GM21723 (cell line): ENCODE data around the gene PSMB3.

Source experiments
- ATAC-seq: cut with Tn5 transposase; IDR thresholded peaks from one replicate; pipeline ENCODE4 v1.9.1; 2021; ENCODE audit warnings: mild to moderate bottlenecking, moderate library complexity; ENCODE audit not compliant: unreplicated experiment

Gene PSMB3

DNA sequence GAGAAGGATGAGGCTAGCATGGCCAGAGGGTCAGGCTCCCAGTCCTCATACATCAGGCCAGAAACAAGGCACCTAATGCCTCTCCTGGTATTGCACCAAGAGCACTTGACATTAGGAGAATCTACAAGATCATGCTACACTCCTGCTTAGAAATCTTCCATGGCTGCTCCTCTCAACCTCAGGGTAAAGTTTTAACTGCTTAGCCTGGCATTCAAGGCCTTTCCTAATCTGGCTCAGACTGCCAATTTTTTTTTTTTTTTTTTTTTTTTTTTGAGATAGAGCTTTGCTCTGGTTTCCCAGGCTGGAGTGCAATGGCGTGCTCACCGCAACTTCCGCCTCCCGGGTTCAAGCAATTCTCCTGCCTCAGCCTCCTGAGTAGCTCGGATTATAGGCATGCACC lies 38.6 kb downstream of the PSMB3 start:
- ATAC-seq: no peak

- ATAC-seq: no peak
Measured at GRCh38 chr17:38794221-38794620, 41.7 kb downstream of the PSMB3 start.

DNA sequence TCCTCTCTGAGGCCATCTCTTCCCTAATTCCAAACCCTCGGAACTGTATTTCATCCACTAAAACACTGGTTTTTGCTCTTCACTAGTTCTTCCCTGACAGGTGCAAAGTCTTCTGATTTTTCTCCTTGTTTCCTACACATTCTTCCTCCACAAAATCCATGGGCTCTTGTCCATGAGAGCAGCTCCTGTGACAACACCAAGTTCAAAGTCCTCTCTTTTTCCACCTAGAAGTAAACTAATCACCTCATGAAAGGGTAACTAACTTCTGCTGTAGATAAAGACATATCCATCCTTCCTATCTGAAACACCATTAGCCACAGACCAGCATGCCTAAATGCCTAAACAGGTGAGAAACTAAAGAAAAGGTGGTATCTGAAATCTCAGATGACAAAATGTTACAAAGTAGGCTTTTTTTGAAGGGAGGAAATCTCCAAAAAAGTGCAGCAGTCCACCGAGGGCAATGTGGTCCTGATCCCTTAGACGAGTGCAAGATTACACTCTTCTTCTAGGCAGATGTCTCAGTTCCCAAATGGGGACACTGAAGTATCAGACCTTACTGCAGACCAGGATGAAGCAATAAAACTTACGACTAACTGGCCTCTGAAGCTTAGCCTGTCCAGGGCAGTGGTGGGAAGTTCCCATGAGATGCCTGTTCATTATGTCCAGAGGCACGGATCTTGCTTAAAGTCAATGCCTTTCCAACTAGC lies 44.1 kb downstream of the PSMB3 start:
- no peak for ATAC-seq

DNA sequence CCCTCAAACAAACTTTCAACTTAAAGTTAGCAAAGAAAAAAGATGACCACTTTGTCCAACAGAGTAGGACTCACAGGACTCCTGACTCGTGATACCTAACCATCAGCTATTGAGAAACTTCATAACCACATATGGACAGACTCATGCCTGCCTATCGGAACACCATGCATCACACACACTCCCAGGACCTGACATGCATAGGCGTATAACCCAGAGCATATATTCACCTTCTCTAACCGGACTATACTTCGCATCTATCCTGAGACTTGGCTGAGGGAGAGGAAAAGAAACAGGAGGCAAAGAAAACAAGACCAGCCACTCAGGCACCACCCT lies 44.6 kb downstream of the PSMB3 start:
- no peak for ATAC-seq

- ATAC-seq: no peak
Measured at GRCh38 chr17:38797828-38798227, 45.3 kb downstream of the PSMB3 start.

GRCh38 chr17:38798614-38799500 lies 46.3 kb downstream of the PSMB3 start:
- peak; percentile 37 for ATAC-seq

DNA sequence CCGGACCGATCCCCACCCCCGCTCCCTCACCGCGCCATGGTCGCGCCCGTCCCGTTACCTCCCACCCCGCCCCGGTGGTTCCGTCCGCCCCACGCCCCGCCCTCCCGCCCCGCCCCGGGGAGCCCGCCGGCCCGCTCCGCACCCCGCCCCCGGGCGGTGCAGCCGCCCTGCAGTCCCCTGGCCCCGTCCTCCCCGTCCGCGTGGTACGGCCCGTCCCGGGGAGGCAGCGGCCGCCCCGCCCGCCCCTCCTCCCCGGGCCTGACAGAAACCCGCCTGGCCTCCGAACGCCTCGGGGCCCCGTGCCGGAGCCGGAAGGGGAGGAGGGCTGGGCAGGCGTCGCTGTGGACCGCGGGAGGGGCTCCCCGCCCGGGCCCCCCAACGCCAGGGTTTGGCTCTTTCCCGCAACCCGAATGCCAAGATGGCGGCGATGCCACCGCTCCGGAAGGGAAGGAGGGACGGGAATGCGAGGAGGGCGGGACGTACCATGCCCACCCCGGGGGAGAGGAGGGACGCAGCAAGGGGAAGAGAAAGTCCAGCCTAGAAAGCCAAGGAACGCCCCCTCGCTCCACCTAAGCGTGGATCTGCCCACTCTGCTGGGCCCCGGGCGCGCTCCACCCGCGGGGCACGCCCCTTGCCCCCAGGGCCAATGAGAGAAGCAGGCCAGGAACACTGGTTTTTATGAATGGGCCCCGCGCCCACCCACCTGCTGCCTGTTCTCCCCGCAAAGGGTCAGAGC lies 47.1 kb downstream of the PSMB3 start, which contains the start of gene PIP4K2B:
TSS of gene PIP4K2B (minus strand) at position 56 of the 736 bp plus-strand sequence. CDS start 132 bp downstream, outside the sequence.
- peak; percentile 80 for ATAC-seq

- ATAC-seq: no peak
Measured at GRCh38 chr17:38800237-38800760, 47.8 kb downstream of the PSMB3 start.

GRCh38 chr17:38809828-38810227 lies 57.3 kb downstream of the PSMB3 start:
- no peak for ATAC-seq
